Sigmoid colon (tissue), 4 donors: ENCODE results near the gene GTSE1.
"Not testable (repeated sequence)": the region's sequence is repeated elsewhere in the genome, so short reads cannot be mapped to it uniquely, and the experiment has no call there.

ENCODE experiments used
- EP300 ChIP-seq, 4 donors: sonication (generic); formaldehyde crosslinking; IDR thresholded peaks; one replicate each; pipeline ENCODE4 v1.6.1; 2017; ENCODE audit warnings: antibody characterized with exemption in 4 of 4
- POLR2A ChIP-seq, 2 donors: fragments of 450-650 bp; IDR thresholded peaks; one replicate each; pipeline ENCODE4 v1.6.1; 2016; ENCODE audit warnings: antibody characterized with exemption in 2 of 2, mild to moderate bottlenecking in 2 of 2, moderate library complexity in 2 of 2
- POLR2AphosphoS5 ChIP-seq, 4 donors: sonication (generic); formaldehyde crosslinking; IDR thresholded peaks; one replicate each; pipeline ENCODE4 v1.6.1; 2017; ENCODE audit warnings: antibody characterized with exemption in 4 of 4
- TF ChIP-seq, protein P1 (sequence below), 4 experiments: fragments of 450-650 bp in 3 of 4; fragments of 200-600 bp in 1 of 4; IDR thresholded peaks; one replicate each; pipeline ENCODE4 v1.5.1; 2016 to 2019; ENCODE audit warnings: antibody characterized with exemption in 4 of 4, mild to moderate bottlenecking in 3 of 4, moderate library complexity in 2 of 4

DNA sequence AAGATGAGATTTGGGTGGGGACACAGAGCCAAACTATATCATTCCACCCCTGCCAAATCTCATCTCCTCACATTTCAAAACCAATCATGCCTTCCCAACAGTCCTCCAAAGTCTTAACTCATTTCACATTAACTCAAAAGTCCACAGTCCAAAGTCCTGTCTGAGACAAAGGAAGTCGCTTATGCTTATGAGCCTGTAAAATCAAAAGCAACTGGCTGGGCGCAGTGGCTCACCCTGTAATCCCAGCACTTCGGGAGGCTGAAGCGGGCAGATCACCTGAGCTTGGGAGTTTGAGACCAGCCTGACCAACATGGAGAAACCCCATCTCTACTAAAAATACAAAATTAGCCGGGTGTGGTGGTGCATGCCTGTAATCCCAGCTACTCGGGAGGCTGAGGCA lies 32.1 kb upstream of the GTSE1 start:
- not testable (repeated sequence) for TF ChIP-seq POLR2A, EP300, POLR2AphosphoS5 (IDR thresholded peaks at IDR 0.05)
- TF ChIP-seq, protein P1, sequence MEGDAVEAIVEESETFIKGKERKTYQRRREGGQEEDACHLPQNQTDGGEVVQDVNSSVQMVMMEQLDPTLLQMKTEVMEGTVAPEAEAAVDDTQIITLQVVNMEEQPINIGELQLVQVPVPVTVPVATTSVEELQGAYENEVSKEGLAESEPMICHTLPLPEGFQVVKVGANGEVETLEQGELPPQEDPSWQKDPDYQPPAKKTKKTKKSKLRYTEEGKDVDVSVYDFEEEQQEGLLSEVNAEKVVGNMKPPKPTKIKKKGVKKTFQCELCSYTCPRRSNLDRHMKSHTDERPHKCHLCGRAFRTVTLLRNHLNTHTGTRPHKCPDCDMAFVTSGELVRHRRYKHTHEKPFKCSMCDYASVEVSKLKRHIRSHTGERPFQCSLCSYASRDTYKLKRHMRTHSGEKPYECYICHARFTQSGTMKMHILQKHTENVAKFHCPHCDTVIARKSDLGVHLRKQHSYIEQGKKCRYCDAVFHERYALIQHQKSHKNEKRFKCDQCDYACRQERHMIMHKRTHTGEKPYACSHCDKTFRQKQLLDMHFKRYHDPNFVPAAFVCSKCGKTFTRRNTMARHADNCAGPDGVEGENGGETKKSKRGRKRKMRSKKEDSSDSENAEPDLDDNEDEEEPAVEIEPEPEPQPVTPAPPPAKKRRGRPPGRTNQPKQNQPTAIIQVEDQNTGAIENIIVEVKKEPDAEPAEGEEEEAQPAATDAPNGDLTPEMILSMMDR (IDR thresholded peaks at IDR 0.05) = not testable (repeated sequence)
